HG03442 (cell line): ENCODE results near the gene KCNQ4.

Source experiments
- ATAC-seq: cut with Tn5 transposase; IDR thresholded peaks from one replicate; pipeline ENCODE4 v1.9.1; 2021; ENCODE audit warnings: mild to moderate bottlenecking, moderate library complexity; ENCODE audit not compliant: unreplicated experiment

Gene KCNQ4

GRCh38 chr1:40818264-40818961, 34.8 kb downstream of the KCNQ4 start:
- no peak for ATAC-seq

GRCh38 chr1:40819101-40819500, 35.5 kb downstream of the KCNQ4 start:
- no peak for ATAC-seq

DNA sequence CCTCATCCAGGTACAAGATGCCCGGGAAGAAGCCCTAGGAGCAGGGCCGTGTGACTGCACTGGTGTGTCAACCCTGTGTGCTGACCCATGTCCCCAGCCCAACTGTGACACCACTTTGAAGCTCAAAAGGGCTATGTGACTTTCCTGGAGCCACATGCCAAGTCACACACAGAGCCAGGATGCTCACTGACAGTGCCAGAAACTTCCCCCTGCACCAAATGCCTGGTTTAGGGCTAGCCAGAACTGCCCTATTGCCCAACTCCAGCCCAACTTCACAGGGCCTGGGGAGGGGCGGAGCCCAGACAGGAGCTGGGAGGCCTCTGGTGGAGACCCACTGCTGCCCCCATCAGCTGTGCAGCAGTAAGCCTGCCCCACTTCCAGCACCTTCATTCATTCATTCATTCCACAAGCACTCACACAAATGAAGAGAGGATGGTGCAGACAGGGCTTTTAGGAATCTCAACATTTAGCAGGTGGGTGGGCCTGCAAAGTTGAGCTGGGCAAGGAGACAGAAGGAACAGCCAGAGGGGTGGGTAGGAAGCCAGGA, 36.7 kb downstream of the KCNQ4 start:
- ATAC-seq: no peak

- ATAC-seq: no peak
Observed at GRCh38 chr1:40820911-40821693, 37.5 kb downstream of the KCNQ4 start.

DNA sequence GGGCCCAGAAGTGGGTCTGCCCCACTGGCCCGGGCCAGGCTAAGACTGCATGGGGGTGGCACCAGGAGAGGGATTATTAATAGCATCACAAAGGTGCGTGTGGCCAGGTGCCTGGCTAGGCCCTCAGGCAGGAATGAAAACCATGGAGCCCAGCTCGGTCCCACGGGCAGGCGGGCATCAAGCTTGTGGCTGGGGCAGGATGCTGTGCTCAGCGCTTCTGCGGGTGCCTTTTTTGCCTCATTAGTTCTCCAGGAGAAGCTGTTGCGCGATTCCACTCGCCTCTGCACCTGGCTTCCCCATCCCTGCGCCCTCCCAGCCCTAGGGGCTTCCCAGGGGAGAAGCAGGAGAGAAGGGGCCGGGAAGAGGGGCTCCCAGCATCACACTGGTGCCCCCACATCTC, 39.3 kb downstream of the KCNQ4 start:
- ATAC-seq: no peak

- no peak for ATAC-seq
Observed at GRCh38 chr1:40823345-40823744, 39.8 kb downstream of the KCNQ4 start.

DNA sequence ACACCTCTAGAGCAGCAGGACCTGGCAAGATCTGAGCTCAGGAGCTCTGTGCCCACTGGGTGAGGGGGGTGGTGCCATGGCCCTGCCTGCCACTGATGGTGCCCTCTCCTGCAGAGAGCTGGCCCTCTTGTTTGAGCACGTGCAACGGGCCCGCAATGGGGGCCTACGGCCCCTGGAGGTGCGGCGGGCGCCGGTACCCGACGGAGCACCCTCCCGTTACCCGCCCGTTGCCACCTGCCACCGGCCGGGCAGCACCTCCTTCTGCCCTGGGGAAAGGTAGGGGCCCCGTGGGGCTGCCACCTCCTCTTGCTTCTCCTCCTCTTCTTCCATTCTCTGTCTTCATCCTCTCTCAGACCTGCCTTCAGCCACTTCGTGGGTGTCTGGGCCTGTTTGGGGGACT, 40.4 kb downstream of the KCNQ4 start:
- ATAC-seq: no peak

DNA sequence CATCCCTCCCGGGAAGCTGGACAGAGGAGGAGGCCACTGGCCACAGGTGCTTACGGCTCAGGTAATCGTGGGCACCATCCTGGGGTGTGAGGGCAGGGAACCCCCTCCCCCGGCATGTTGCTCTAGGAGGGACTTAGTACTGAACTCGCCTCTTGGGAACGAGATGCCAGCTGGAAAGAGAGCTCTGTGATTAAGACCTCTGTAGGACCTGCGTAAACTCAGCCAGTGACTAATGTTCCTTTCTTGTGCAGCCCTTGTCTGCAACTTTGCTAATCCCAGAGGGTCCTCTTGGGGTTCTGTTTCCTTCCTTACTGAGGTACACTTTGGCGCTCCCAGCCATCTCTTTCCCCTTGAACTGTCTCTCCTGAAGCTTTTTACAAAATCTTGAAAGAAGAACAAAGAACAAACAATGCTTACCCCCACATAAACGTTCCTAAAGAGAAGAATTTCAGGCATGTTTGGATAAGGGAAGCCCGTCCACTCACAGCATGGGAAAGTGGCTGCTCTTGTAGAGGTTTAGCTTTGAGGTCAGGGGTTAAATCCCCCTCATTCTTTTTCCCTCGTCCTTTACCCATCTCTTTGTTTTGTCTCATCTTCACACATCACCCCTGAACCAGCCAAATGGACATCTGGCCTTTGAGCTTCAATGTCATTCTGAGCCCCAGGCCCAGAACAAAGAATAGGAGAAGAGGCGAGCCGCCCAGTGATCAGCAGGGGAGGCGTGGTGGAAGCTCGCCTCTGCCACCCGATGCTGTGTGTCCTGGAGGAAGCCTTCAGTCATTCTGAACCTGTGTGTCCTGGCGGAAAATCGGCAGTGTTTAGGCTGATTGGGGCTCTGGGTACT, 41.2 kb downstream of the KCNQ4 start:
- no peak for ATAC-seq

- ATAC-seq: no peak
Observed at GRCh38 chr1:40825435-40825788, 41.8 kb downstream of the KCNQ4 start.

DNA sequence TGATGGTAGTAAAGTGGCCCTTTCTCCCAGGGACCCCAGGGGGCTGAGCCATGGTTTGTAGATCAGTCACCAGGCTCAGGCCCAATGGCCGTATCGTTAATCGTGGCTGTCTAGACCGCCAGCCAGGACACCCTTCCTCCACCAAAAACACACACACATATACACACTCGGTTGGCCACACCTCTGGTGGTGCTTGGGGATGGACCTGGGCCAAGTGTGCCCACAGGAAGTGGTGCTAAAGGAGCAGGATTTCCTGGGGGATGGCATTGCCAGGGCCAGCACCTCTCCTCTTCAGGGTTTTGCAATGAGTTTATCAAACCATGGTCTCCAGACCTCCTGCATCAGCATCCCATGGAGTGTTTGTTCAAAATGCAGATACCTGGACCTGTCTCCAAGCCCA, 42.4 kb downstream of the KCNQ4 start:
- ATAC-seq: no peak

- no peak for ATAC-seq
Observed at GRCh38 chr1:40829631-40830245, 46.2 kb downstream of the KCNQ4 start.

DNA sequence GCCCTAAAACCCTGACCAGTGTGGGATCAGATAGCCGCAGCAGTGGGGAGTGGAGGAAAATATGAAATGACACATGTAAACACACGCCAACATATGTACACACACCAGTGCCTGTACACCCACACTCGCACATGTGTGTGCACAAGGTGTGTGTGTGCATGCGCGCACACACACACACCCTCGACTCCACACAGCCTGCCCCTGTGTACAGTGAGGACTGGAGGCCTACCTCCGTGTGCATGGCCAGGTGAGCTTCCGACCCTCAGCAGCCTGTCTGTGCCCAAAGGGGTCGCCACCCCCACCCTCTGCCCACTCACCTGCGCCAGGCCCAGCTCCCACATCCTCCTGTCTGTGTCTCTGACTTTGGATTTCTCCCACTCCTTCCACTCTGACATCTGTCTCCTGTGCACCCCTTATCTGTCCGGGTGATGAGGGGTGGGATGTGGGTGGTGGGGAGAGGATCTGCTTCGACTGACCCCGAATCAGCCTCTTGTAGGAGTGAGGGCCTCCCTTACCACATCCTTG, 46.9 kb downstream of the KCNQ4 start:
- ATAC-seq: no peak

DNA sequence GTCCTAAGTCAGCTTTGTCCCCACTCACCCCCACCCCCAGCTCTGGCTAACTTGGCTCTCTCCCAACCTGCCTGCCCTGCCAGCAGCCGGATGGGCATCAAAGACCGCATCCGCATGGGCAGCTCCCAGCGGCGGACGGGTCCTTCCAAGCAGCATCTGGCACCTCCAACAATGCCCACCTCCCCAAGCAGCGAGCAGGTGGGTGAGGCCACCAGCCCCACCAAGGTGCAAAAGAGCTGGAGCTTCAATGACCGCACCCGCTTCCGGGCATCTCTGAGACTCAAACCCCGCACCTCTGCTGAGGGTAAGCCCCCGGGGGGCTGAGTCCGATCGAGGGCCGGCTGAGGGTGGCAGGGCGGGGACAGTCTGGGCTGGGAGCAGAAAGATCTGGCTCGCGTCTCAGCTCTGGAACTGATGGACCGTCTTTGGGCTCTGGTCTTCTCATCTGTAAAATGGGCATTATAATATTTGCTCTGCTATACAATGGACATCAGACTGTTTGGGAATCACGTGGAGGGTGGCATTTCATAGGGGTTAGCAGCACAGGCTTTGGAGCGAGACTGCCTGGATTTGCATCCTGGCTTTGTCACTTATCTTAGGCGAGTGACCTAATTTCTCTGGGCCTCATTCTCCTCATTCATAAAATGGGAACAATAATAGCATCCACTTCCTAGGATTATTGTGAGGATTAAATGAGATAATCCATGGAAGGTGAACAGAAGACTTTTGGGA, 47.6 kb downstream of the KCNQ4 start:
- ATAC-seq: no peak

- no peak for ATAC-seq
Observed at GRCh38 chr1:40833979-40834378, 50.4 kb downstream of the KCNQ4 start.

- no peak for ATAC-seq
Observed at GRCh38 chr1:40834968-40835545, 51.5 kb downstream of the KCNQ4 start.

DNA sequence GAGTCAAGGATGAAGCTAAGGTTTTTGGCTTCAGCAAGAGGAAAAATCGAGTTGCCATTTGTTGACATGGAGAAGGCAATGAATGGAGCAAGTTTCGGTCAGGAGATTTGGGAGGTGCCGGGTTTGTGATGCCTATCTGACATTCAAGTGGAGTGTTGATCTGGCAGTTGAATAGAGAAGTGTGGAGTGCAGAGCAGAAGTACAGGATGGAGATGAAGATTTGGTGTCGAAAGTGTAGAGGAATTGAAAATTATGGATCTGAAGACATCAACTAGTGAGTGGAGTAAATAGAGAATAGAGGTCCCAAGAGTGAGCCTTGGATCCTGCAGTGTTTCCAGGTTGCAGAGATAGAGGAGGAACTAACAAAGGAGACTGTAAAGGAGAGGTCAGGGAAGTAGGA, 52.7 kb downstream of the KCNQ4 start:
- no peak for ATAC-seq

DNA sequence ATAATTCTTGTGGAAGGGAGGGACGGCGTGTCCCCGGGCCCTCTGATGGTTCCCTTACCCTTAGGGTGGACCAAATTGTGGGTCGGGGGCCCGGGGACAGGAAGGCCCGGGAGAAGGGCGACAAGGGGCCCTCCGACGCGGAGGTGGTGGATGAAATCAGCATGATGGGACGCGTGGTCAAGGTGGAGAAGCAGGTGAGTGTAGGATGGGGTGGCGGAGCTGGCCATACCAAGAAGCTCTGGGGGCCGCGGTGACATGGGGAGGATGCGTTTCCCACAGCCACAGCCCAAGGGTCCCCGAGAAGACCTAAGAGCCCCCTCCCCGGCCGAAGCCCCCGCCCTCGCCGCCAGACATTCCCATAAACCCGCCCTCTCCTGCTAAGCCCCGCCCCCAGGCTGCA, 54.0 kb downstream of the KCNQ4 start:
- no peak for ATAC-seq

GRCh38 chr1:40838045-40838979, 54.7 kb downstream of the KCNQ4 start:
- ATAC-seq: no peak
